GM21360 (cell line): ENCODE results near the gene NFE2L3.
A peak's percentile ranks its signal among the peaks of the same experiment; 100 is the strongest.
"Not testable (repeated sequence)": the region's sequence is repeated elsewhere in the genome, so short reads cannot be mapped to it uniquely, and the experiment has no call there.

ENCODE experiments used
- ATAC-seq: cut with Tn5 transposase; IDR thresholded peaks from one replicate; pipeline ENCODE4 v1.9.1; 2021; ENCODE audit warnings: mild to moderate bottlenecking, moderate library complexity; ENCODE audit not compliant: unreplicated experiment

NFE2L3 gene

DNA sequence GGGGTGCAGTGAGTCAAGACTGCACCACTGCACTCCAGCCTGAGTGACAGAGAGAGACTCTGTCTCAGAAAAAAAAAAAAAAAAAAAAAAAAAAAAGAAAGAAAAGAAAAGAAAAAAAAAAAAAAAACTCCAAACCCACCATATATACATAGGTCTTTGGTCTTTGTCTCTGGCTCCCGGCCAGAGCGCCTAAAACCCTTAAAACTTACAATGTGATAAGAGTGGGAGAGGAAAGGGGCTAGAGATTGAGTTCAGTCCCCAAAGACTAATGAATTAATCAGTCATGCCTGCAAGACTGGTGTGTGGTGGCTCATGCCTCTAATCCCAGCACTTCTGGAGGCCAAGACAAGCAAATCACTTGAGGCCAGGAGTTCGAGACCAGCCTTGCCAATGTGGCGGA lies 6.8 kb upstream of the NFE2L3 start:
- ATAC-seq, result no peak

DNA sequence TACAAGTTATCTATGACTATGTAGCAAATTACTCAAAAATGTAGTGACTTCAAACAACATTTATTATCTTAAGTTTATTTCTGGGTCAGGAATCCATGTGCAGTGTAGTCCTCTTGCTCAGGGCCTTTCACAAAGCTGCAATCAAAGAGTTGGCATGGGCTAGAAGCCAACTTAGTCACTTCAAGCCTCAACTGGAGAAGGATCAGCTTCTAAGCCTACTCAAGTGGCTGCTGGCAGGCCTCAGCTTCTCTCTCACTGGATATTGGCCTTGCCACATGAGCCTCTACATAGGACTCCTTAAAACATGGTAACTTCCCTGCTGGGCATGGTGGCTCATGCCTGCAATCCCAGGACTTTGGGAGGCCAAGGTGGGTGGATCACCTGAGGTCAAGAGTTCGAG lies 5.0 kb upstream of the NFE2L3 start:
- no peak for ATAC-seq

DNA sequence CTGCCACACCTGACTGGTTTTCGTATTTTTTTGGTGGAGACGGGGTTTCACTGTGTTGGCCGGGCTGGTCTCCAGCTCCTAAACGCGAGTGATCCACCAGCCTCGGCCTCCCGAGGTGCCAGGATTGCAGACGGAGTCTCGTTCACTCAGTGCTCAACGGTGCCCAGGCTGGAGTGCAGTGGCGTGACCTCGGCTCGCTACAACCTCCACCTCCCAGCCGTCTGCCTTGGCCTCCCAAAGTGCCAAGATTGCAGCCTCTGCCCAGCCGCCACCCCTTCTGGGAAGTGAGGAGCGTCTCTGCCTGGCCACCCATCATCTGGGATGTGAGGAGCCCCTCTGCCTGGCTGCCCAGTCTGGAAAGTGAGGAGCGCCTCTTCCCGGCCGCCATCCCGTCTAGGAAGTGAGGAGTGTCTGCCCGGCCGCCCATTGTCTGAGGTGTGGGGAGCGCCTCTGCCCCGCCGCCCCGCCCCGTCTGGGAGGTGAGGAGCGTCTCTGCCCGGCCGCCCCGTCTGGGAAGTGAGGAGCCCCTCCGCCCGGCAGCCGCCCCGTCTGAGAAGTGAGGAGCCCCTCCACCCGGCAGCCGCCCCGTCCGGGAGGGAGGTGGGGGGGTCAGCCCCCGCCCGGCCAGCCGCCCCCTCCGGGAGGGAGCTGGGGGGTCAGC lies 4.2 kb upstream of the NFE2L3 start:
- ATAC-seq, result not testable (repeated sequence)

DNA sequence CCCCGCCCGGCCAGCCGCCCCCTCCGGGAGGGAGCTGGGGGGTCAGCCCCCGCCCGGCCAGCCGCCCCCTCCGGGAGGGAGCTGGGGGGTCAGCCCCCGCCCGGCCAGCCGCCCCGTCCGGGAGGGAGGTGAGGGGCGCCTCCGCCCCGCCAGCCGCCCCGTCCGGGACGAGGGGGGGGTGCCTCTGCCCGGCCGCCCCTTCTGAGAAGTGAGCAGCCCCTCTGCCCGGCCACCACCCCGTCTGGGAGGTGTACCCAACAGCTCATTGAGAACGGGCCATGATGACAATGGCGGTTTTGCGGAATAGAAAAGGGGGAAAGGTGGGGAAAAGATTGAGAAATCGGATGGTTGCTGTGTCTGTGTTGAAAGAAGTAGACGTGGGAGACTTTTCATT lies 3.7 kb upstream of the NFE2L3 start:
- not testable (repeated sequence) for ATAC-seq

DNA sequence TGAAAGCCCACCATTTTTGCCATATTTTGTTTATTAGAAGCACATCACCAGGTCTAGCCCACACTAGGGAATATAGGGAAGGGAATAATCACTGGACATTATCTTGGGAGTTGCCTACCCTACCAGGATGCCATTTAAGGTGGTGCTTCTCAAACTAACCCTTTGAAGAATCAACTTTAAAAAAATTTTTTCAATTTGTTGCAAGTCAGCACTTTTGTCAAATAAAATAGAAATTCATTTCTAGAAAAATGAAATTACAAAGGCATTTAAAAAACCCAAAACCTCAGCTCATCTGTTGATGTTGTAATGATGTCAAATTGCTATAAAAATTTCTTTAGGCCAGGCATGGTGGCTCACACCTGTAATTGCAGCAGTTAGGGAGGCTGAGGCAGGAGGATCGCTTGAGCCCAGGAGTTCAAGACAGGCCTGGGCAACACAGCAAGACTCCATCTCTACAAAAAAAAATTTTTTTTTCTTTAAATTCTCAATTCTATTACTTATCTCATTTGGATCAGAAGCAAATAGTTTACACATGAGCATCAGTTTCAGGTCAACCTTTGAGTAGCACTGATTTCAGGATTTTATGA lies 2.5 kb upstream of the NFE2L3 start:
- no peak for ATAC-seq

DNA sequence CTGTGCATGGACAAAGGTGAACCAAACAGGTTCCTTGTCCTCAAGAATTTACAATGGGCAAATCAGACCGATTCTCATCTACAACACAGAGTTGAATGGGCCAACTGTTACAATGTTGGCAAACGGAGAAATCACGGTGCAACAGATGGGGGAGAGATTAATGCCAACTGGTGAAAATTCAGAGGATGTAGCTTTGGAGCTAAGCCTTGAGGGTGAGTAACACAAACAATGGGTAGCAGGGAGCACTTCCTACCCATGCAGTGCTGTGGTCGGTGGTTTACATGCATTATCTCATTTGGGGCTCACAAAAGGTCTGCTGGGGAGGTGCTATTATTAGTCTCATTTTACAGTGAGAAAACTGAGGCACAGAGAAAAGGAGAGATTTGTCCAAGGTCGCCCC lies 902 bp upstream of the NFE2L3 start:
- no peak for ATAC-seq

DNA sequence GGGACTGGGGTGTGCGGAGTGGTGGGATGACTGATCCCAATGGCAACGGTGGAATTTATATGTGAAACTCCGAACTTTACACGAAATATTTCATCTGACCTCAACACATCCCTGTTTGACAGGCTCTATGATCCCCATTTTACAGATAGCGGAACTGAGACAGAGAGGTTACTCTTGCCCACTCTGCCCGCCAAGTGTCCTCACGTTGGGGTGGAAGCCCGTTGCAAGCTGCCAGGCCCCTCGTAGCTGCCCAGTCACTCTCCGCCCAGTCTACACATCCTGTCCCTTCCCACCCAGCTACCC lies 397 bp upstream of the NFE2L3 start:
- ATAC-seq, result no peak

DNA sequence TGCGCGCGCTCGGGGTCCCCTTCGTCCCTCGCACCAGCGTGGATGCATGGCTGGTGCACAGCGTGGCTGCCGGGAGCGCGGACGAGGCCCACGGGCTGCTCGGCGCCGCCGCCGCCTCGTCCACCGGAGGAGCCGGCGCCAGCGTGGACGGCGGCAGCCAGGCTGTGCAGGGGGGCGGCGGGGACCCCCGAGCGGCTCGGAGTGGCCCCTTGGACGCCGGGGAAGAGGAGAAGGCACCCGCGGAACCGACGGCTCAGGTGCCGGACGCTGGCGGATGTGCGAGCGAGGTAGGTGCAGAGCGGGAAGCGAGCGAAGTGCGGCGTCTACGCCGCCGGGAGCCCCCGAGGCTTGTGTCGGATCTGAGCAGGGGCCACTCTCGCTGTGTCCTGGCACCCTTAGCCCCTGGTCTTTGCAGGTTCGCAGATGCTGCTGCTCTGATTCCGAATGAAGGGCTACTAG lies 813 bp downstream of the NFE2L3 start:
- ATAC-seq, result peak; percentile 5

DNA sequence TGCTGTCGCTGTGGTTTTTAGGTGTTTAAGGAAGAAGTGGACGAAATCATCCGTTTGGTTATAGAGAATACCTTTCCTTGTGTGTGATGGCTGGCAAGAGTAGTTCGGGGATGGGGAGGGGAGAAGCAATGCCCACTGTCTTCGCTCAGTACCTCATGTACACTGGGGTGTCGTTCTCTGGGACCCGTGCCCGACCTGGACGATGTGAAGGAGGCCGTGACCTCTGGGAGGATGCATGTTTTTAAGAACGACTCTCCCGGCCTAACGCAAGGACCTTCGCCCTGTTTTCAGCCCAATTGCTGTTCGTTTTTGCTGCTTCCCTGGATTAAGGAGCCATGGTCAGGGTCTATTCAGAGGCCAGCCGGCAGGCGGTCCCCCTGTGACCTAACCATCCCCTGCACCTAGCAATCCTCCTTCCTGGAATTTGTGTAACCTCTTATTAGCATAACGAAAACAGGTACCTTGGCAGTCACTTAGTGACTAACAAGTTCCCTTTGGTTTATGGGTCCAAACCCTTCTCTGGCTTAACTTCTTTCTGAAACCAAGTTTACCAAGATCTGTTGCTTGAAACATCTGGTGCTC lies 1.3 kb downstream of the NFE2L3 start:
- ATAC-seq, result no peak

DNA sequence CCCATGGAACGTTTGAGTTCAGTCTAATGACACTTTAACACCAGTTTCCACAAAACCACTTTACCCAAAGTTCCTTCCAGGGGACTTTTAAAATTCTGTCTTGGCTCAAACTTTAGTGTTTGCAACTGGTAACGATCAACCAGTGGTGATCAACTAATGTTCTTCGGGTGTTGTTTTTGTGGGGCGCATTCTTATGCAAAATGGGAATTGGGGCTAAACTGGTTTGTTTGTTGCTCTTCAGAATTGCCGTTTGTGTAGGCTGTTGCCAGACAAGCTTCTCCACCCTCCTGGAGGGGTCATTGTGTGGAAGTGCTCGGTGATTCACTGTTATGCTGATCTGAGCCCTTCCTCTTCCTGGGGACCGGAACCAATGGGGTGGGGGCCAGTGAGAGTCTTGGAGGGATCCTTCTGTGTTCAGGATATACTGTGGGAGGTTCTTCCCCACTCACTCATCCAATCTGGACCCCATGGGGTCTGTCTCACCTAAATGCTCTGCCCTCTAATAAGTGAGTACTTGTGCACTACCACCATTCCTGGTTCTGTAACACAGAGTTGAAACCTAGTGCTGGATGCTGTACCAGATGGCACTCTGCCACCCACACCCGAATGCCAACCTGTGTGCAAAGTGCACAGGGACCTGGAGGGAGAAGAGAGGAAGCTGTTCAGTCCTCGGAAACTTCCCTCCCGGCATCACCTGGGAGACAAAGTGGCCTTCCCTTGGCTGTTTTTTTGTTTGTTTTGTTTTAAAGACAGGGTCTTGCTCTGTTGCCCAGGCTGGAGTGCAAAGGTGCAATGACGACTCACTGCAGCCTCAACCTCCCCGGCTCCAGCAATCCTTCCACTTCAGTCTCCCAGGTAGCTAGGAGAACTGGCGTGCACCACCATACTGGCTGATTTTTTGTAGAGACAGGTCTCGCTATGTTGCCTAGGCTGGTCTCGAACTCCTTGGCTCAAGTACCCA lies 2.1 kb downstream of the NFE2L3 start:
- no peak for ATAC-seq

DNA sequence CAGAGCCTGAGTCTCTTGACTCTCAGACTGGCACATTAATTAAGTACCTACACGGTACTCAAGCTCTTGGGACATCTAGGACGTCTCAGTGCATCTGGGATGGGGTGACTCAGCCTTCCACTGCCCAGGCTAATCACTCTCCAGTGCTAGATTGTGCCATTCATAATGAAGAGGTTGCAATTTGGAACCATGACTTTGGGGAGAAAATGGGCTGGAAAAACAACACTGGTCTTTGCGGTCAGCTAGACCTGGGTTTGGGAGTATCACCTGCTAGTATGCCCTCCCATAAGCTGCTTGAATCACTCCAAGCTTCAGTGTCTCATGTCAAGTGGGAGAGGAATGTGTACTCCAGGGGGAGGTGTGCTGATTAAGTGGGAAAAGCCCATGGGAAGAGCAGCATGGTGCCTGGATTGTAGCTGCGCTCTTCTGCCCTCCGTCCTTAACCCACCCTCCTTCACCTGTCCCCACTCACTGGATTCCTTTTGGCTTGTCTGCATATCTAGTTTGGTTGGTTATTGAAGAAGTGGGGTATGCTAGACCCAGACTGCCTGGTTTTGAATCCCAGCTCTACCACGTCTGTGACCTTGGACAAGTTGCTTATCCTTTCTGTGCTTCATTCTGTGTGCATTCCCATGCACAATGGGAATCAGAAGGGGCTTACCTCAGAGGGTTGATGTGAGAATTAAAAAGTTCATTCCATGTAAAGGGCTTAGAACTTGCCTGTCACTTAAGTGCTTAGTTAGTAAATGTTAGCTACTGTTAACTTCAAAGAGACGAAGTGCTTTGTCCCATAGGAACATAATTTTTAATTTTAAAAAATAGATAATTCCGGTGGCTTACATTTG lies 3.8 kb downstream of the NFE2L3 start:
- ATAC-seq, result no peak

DNA sequence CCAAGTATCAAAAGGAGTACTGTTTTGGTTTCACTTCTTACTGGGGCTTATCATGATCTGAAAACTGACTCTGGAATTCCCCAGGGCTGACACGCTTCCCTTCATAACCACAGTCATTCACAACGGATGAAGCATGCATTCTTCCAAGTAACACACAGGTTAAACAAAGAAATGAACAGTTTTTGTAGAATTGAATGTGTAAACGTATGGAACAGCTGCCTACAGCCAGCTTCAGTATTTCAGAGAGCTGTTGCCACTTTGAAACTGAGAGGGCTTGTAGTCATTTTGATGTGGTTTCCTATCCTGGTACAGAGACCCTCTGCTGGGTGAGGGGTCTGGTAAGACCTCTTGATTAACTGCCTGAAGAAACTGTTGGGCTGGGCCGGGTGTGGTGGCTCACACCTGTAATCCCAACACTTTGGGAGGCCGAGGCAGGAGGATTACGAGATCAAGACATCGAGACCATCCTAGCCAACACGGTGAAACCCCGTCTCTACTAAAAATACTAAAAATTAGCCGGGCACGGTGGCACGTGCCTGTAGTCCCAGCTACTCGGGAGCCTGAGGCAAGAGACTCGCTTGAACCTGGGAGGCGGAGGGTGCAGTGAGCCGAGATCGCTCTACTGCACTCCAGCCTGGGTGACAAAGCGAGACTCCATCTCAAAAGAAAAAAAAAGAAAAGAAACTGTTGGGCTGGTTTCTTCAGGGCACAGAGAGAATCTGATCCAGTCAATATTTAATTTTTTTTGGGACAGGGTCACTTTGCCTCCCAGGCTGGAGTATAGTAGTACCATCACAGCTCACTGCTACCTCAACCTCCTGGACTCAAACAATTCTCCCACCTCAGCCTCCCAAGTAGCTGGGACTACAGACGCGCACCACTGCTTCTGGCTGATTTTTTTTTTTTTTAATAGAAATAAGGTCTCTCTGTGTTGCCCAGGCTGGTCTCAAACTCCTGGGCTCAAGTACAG lies 4.7 kb downstream of the NFE2L3 start:
- peak; percentile 36 for ATAC-seq

DNA sequence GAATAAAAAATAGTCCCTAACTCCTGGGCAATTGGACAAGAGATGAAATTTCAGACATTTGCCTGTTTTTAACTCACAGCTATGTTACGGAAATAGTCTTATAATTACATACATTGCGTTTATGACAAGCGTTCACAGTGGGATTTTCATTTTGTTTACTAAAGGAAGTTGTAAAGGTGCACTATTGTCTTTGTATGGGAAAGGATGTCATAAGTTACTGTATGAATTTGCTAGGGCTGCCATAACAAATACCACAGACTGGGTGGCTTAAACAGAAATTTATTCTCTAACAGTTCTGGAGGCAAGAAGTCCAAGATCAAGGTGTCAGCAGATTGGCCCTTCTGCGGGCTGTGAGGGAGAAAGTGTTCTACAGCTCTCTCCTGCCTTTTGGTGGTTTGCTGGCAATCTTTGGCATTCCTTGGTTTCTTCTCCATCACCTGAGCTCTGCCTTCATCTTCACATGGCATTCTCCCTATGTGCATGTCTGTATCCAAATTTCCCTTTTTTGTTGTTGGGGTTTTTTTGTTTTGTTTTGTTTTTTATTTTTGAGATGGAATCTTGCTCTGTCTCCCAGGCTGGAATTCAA lies 5.6 kb downstream of the NFE2L3 start:
- ATAC-seq, result no peak

DNA sequence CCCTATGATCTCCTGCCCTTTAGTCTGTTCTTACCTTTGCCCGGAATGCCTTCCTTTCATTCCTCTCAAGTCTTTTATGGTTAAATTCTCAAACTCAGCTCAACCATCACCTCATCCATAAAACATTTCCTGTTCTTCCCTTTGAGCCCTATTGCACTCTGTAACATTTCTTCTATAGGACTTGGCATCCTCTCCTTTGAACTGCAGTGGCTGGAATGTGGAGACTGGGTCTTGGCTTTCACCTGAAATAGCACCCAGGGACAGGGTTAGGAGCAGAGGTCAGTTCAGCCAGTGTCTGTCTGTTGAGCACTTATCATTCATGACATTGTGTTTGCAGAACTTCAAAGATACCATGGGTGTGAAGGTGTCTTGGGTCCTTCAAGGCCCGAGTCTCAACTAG lies 7.2 kb downstream of the NFE2L3 start:
- no peak for ATAC-seq

DNA sequence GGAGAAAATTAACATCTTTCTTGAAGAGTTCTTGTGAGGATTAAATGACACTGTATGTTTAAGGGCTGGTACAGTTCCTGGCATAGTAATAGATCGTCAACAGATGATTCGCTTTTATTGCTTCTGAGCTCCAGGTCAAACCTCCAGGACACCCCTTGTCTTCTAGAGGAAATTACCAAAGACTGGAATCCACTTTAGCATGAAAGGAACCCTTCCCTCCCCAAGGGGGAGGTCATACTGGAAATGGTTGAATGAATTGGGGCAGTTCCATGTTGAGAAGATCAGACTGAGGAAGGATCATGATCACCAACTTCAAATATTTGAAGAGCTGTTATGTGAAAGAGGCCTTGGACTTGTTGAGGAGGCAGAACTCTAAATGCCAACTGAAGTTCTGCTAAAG lies 8.9 kb downstream of the NFE2L3 start:
- ATAC-seq, result no peak

DNA sequence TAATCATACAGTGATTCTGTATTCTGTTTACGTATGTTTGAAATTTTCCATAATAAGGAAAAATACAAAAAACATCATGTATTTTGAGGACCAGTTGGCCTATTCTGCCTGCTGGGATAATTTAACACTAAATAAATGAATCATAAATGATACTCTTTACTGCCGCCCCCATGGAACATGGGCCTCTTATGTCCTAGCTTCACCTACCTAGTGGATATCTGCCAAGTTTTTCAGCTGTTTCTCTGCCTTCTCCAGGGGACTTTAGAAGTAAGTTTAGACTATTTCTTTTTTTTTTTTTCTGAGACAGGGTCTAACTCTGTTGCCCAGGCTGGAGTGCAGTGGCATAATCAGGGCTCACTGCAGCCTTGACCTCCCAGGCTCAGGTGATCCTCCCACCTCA lies 10.4 kb downstream of the NFE2L3 start:
- ATAC-seq, result no peak

DNA sequence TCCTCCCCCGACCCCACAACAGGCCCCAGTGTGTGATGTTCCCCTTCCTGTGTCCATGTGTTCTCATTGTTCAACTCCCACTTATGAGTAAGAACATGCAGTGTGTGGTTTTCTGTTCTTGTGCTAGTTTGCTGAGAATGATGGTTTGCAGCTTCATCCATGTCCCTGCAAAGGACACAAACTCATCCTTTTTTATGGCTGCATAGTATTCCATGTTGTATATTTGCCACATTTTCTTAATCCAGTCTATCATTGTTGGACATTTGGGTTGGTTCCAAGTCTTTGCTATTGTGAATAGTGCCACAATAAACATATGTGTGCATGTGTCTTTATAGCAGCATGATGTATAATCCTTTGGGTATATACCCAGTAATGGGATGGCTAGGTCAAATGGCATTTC lies 11.8 kb downstream of the NFE2L3 start:
- not testable (repeated sequence) for ATAC-seq

DNA sequence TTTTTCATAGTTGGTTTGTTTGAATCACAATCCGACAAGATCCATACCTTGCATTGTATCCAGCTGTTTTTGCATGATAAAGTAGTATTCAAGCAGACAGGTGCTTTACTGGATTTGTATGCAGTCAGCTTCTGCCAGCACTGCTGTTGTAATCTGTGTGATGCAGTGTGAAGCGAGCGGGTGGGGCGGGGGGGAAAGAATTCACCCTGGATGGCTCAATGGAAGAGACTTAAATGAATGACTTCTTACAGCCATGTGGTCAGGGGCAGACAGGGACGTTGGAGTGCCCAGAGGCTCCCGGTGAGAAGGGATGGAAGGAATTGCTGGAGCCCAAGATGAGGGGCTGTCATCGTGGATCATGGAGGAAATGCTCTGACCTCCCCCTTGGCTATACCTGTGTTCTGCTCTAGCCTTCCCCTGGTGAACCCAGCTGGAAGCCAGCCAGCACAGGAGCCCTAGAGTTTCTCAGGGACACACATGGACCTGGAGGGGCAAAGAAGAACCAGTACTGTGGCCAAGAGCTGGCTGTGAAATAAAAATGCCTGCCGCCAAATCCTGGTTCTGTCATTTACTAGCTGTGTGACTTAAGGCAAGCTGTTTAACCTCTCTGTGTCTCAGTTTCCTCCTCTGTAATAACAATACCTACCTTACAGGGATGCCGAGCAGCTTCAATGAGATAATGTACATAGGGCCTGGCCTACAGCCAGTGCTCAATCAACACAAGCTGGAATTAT lies 14.1 kb downstream of the NFE2L3 start:
- no peak for ATAC-seq
